Vagina (tissue), 2 donors: ENCODE results near the gene MYO1E. TPM values are rescaled to one million over a fixed set of nuclear protein-coding genes. Genes with fewer than 3 reads are reported as not detected.
A peak's percentile ranks its signal among the peaks of the same experiment; 100 is the strongest.

ENCODE experiments used
- DNase-seq, 2 donors: peaks; one replicate each; pipeline ENCODE4 v3.0.0-alpha.2; 2017; ENCODE audit errors: extremely low spot score in 2 of 2
- H3K27ac ChIP-seq: fragments of 200-600 bp; sonication (generic); one replicate; pipeline ENCODE4 v1.5.1; 2019
- H3K27me3 ChIP-seq: fragments of 200-600 bp; sonication (generic); one replicate; pipeline ENCODE4 v1.5.1; 2019
- H3K36me3 ChIP-seq, 2 donors: fragments of 200-600 bp; sonication (generic); one replicate each; pipeline ENCODE4 v1.5.1; 2017 to 2019
- H3K4me1 ChIP-seq: fragments of 200-600 bp; sonication (generic); one replicate; pipeline ENCODE4 v1.5.1; 2019
- H3K4me3 ChIP-seq, 2 donors: fragments of 200-600 bp; sonication (generic); 1 replicate in 1 of 2; 2 replicates in 1 of 2; pipeline ENCODE4 v1.5.1; 2016 to 2019
- H3K9me3 ChIP-seq: fragments of 200-600 bp; sonication (generic); one replicate; pipeline ENCODE4 v1.5.1; 2019
- CTCF ChIP-seq, 3 experiments: fragments of 450-650 bp in 2 of 3; fragments of 200-600 bp in 1 of 3; sonication (generic) in 1 of 3; IDR thresholded peaks; one replicate each; pipeline ENCODE4 v1.5.1; 2017 to 2019; ENCODE audit warnings: antibody characterized with exemption in 3 of 3, mild to moderate bottlenecking in 2 of 3, moderate library complexity in 2 of 3
- POLR2A ChIP-seq, 2 donors: fragments of 450-650 bp; IDR thresholded peaks; one replicate each; pipeline ENCODE4 v1.6.1; 2017; ENCODE audit warnings: antibody characterized with exemption in 2 of 2, mild to moderate bottlenecking in 2 of 2, moderate library complexity in 2 of 2
- POLR2AphosphoS5 ChIP-seq, 2 donors: sonication (generic); formaldehyde crosslinking; IDR thresholded peaks; one replicate each; pipeline ENCODE4 v1.9.0; 2017; ENCODE audit warnings: antibody characterized with exemption in 2 of 2, mild to moderate bottlenecking in 2 of 2, low read depth in 1 of 2; ENCODE audit not compliant: insufficient read depth in 1 of 2
- intact Hi-C: fragments of 100-400 bp; cut with DNase I; formaldehyde crosslinking; loops from one replicate; pipeline ENCODE4 v1.15.1; 2023
- total RNA-seq: library from RNA; depleted of rRNA; stranded (reverse); fragments of >200 nt; gene quantifications from one replicate; pipeline ENCODE4 v1.2.3, GENCODE V29; 2016

The MYO1E gene
- total RNA-seq, 1 donor from 2014 or later: 16.9 TPM

GRCh38 chr15:59115047-59115446, 257.6 kb downstream of the MYO1E start:
- no peak for TF ChIP-seq POLR2A (IDR thresholded peaks at IDR 0.05)

GRCh38 chr15:59111251-59111650, 261.4 kb downstream of the MYO1E start:
- TF ChIP-seq CTCF (IDR thresholded peaks at IDR 0.05) (no peak), POLR2A (IDR thresholded peaks at IDR 0.05) (no peak), POLR2AphosphoS5 (IDR thresholded peaks at IDR 0.05; ENCODE audit: insufficient read depth in 1 of 2, low read depth in 1 of 2) (no peak)
- no peaks in the 10 kb centered on the region for H3K4me1 ChIP-seq
- no peaks in the 10 kb centered on the region for H3K9me3 ChIP-seq
- intact Hi-C loops: no loop called here
- H3K4me3 ChIP-seq: no peak overlapping the region
- H3K36me3 ChIP-seq: no peaks in the 10 kb centered on the region
- H3K27ac ChIP-seq: no peak overlapping the region
- no peaks in the 10 kb centered on the region for H3K27me3 ChIP-seq
- DNase-seq: no peak

More at GRCh38 chr15:59115047-59115446, 257.6 kb downstream of the MYO1E start:
- Histone ChIP-seq H3K9me3 (no peaks in the 10 kb centered on the region), H3K4me3 (no peak overlapping the region), H3K36me3 (no peaks in the 10 kb centered on the region), H3K27me3 (no peaks in the 10 kb centered on the region), H3K27ac (no peak overlapping the region), H3K4me1 (no peaks in the 10 kb centered on the region)
- no peak for DNase-seq
- intact Hi-C loops: no loop called here

GRCh38 chr15:59105854-59106253, 266.8 kb downstream of the MYO1E start:
- no peaks in the 10 kb centered on the region for H3K9me3 ChIP-seq
- DNase-seq: no peak
- peaks cover 5% of the 10 kb centered on the region for H3K4me1 ChIP-seq
- peak overlapping the region in 1 of 2 donors; percentile 45 for H3K4me3 ChIP-seq
- H3K27ac ChIP-seq: no peak overlapping the region
- H3K36me3 ChIP-seq: no peaks in the 10 kb centered on the region
- no peaks in the 10 kb centered on the region for H3K27me3 ChIP-seq
- TF ChIP-seq POLR2AphosphoS5 (IDR thresholded peaks at IDR 0.05; ENCODE audit: insufficient read depth in 1 of 2, low read depth in 1 of 2): no peak
- TF ChIP-seq POLR2A (IDR thresholded peaks at IDR 0.05): no peak
- no peak for TF ChIP-seq CTCF (IDR thresholded peaks at IDR 0.05)
- intact Hi-C loops: no loop called here

- Histone ChIP-seq H3K36me3 (no peaks in the 10 kb centered on the region), H3K4me1 (peaks cover 5% of the 10 kb centered on the region), H3K4me3 (peak within 1 kb of the TSS; percentile 45 to 47), H3K27me3 (no peaks in the 10 kb centered on the region), H3K27ac (no peak within 1 kb of the TSS), H3K9me3 (no peaks in the 10 kb centered on the region)
- no peak for TF ChIP-seq CTCF (IDR thresholded peaks at IDR 0.05)
- TF ChIP-seq POLR2A (IDR thresholded peaks at IDR 0.05): no peak
- peak; percentile 55 to 70 for TF ChIP-seq POLR2AphosphoS5 (IDR thresholded peaks at IDR 0.05; ENCODE audit: insufficient read depth in 1 of 2, low read depth in 1 of 2)
- peak in 1 of 2 donors; percentile 92 for DNase-seq
- intact Hi-C loops: no loop called here
Observed at GRCh38 chr15:59104912-59105732, 267.5 kb downstream of the MYO1E start, which contains the start of gene CCNB2. Gene CCNB2 (plus strand): TSS chr15:59105146. CDS start chr15:59105269, 123 bp downstream.

- DNase-seq: no peak
- no peak for TF ChIP-seq CTCF (IDR thresholded peaks at IDR 0.05)
- no peak for TF ChIP-seq POLR2AphosphoS5 (IDR thresholded peaks at IDR 0.05; ENCODE audit: insufficient read depth in 1 of 2, low read depth in 1 of 2)
- H3K36me3 ChIP-seq: no peaks in the 10 kb centered on the region
- intact Hi-C loops: no loop called here
- H3K4me3 ChIP-seq: peak overlapping the region; percentile 45 to 47
- no peaks in the 10 kb centered on the region for H3K9me3 ChIP-seq
- no peak overlapping the region for H3K27ac ChIP-seq
- H3K4me1 ChIP-seq: peaks cover 5% of the 10 kb centered on the region
- no peaks in the 10 kb centered on the region for H3K27me3 ChIP-seq
Observed at GRCh38 chr15:59104602-59104911, 268.1 kb downstream of the MYO1E start.
